Stromal cell of bone marrow (primary cell): ENCODE measurements around the gene MCC.

Experiments
- DNase-seq: peaks from one replicate; pipeline ENCODE4 v3.0.0-alpha.2; 2012; ENCODE audit warnings: low read depth

MCC gene

DNA sequence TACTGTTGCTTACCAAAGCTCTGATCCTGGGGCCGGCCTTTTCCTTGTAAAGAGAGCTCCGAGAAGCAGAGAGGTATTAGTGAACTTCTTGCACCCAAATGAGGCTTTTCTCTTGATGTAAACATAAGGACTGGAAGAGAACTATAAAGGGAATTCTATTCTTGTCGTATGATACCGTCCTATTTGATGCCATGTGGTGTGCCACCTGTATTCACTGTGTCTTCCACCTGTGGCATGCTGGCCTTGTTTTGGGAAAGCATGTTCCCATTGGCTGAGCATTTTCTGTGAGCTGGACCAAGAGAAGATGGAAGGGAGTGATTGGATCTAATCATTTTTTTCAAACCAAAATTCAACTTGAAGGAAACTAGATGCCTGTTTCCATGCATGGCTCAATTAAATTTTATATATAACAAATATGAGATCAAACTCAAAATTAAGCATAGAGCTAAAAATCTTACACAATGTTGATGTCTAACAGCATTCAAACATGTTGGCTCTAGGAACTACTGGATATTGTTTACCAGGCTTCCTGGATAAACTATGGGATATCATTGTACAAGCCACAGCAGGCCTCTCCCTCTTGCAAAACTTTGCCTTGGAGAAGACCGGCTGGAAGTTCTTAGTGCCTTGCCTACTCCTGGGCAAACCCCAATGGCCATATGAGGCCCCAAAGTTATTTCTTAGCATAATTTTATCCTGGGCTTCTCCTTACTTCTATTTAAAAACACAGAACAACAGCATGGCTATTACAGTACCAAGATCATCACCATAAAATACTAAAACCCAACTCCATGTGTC is 168.8 kb downstream of the MCC start:
- DNase-seq: no peak

DNA sequence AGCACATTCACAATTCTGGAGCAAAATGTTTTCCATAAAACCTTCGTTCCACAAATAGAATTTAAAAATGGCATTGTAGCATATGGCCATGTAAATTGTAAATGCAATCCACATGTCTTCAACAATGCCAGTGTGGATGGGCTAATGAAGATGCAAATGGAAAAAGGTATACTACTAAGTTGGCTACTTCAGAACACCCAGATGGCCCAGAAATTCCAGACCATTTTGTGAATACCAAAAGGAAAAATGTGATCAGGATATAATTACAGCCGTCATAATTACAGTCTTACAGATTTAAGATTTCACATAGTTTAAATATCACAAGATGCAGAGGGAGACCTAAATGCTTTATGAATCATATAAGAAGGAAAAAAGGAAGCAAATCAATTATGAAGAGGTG is 170.6 kb downstream of the MCC start:
- DNase-seq: no peak

DNA sequence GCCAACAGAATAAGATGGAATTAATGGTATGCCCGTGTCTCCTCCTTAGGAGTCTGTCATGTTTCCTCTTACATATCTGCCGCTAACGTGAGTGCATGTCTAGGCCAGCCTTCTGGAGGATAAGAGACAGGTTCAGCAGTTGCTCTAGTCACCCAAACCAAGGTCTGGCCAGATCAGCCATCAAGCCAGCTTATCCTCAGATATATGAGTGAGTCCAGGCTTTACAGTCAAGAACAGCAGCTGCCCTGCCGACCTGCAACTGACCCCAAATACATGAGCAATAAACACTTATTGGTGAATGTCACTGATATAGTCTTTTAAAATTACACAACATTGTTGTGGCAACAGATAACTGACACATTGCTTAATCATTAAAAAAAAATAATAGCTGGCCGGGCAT is 177.0 kb downstream of the MCC start:
- no peak for DNase-seq

DNA sequence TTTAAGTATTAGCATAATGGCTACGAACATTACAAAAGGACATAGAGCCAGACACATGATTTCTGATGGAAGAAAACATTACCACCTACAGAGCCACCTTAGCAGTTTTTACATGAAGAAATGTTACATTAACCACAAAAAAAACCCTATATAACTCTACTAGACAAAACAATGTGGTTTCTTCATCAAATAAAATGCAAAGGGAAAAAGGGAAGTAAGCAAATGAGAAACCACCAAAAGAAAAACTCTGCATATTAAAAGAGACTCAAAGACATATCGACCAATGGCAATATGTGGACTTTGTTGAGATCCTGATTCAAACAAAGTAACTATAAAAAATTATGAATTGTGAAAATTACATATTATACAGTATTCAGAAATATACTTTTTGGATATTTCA is 186.1 kb downstream of the MCC start:
- DNase-seq: no peak

DNA sequence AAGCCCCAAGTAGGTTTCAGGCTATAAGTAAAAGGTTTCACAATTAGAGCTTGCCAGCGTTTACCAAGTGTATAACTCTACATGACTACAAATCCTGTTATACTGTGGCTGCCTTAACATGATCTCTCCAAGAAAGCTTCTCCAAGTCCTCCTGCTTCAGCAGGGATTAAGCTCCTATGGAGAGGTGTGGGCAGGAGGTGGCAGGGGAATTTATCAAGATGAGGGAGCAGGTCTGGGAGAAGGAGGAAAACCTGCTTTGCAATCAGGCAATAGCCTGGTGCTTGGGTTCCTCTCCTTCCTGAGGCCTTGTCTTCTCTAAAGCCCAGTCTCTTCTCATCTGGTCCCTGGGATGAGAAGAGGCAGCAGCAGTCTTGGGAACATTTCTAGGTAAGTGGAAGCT is 188.7 kb downstream of the MCC start:
- DNase-seq: no peak

DNA sequence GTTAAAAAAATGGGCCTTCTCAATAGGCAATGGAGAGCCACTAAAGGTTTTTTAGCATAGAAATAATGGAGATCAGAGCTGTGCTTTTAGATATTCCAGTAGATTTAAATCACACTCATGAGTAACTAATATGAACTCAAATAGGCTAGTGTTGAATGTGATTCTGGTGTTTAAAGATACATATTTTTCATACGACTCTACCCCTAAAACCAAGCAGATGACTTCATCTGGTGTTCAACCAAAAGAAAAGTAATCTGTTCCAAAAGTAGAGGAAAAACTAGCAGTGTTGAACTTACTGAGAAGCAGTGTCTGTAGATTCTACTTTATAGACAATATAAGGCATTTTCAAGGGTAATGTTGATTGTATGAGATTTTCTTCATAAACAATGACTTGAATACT is 191.6 kb downstream of the MCC start:
- DNase-seq: peak; percentile 33

DNA sequence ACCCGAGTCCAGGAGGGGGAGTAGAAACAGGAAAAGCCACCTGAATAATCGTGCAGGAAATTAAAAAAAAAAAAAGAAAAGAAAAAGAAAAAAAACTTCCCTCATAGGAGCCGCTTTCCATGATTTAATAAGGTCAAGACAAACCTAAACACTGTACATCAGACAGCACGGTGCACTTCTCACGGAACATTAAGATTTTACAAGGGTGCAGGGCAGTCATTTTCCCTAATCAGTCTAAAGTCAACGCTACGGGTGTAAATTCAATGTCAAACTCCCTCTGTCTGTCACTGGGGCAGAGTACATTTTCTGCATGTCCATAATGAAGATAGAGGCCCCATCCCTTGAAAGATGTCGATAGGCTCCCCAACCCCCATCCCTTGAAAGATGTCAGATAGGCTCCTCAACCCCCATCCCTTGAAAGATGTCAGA is 193.1 kb downstream of the MCC start:
- no peak for DNase-seq

GRCh38 chr5:113294311-113295110 is 193.7 kb downstream of the MCC start:
- peak; percentile 84 for DNase-seq

DNA sequence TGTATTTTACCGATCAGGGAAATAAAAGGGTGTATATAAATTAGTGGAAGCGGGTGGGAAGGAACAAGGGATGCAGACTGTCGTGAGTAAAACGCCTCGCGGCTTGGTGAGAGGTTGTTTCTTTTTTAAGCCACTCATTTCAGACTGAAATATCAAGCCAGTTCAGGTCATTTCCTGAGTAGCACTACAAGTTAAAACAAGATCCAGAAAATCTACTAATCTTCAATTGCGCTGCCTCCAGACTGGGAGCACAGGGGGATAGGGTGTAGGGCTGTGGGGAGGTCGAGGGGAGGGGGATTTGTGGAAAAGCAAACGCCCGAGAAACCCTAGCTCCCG is 194.3 kb downstream of the MCC start:
- DNase-seq: no peak

- no peak for DNase-seq
Measured at GRCh38 chr5:113293068-113293974, 194.9 kb downstream of the MCC start.

DNA sequence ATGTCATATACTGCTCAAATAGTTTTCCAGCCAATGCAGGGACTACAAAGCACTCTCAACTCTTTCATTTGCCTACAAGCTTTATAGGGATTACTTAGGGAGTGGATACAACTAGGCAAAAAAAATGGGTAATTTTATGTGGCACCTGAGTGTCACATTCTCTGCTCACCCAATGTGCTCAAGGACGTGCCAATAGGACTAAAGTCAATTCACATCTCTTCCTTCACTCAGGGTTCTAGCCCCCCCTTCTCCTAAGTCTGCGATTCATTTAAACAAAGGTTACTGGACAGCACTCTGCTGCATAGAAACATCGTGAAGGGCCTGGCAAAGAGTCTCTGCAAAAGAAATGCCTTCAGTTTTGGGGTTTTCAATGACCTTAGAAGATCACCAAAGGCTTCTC is 195.8 kb downstream of the MCC start:
- DNase-seq: no peak

DNA sequence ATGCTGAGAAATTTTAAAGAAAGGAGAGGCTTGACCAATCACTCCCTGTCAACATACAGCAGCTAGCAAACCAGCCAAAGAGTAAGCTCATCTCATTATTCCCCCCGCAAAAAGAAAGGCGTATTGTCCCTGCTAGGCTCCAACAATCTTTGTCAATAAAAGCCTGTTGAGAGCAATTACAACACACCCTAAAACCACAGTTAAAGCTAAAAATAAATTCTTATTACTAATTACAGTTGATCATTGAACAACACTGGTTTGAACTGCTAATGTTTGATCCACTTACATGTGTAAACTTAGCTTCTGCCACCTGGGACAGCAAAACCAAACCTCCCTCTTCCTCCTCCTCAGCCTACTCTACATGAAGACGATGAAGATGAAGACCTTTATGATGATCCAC is 204.7 kb downstream of the MCC start:
- DNase-seq: no peak

- no peak for DNase-seq
Measured at GRCh38 chr5:113282472-113282871, 205.8 kb downstream of the MCC start.

DNA sequence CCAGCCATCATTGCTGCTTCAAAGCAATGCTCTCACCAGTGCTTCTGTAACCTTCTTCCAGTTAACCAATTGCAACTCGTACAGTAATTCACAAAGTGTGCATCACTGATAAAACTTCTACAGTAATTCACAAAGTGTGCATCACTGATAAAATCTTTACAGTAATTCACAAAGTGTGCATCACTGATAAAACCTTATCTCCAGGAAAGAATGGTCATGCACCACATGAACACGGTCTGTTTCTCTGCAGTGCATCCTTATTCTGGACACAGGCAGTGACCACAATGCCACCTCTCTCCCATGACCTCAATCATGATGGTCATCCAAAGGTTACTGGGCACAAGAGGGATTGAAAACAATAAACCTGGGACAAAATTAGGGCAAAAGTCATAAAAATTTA is 207.1 kb downstream of the MCC start:
- DNase-seq: no peak

DNA sequence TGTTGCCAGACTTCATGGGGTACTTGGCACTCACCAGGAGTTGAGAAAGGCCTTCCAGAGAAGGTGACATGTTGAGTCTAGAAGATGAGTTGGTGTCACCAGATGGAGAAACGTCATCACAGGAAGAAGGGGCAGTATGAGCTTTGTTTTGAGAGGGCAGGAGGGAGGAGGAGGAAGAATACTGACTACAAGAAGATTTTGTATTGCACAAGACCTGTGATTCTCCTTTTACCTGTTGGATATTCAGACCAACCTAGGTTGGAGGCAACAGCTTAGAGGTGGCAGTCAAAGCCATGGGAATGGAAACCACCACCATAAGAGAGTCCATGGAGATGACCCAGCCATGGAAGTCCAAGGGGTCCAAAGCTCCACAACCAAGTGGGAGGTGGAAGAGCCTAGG is 207.7 kb downstream of the MCC start:
- DNase-seq: no peak

DNA sequence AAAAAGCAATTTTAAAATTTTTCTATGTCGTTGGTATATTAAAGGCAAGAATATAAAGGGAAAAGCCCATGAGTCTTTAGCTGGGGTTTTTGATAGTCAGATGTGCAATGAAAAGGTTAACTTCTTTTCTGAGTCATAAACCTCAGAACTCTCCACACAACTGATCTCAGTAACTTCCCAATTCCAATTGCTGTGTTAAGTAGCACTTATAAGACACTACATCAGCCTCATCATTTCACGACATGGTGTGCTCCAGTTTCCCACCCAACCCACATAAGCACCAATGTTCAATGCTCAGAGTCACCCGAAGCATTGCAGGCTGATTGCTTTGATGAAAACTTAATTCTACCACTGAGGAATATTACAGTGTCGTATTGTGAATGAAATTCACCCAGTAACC is 209.3 kb downstream of the MCC start:
- no peak for DNase-seq

DNA sequence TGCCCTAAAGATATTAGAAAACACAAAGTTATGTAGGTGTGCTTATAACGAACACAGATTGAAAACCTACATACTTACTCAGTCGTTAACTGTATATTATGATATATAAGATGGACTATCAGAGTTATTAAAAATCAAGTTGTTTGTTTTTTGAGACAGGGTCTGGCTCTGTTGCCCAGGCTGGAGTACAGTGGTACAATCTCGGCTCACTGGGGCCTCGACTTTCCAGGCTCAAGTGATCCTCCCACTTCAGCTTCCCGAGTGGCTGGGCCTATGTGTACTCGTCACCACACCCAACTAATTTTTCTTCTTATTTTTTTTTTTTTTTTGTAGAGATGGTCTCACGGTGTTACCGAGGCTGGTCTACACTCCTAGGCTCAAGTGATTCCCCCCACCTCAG is 211.8 kb downstream of the MCC start:
- no peak for DNase-seq

GRCh38 chr5:113276001-113276400 is 212.3 kb downstream of the MCC start:
- no peak for DNase-seq

DNA sequence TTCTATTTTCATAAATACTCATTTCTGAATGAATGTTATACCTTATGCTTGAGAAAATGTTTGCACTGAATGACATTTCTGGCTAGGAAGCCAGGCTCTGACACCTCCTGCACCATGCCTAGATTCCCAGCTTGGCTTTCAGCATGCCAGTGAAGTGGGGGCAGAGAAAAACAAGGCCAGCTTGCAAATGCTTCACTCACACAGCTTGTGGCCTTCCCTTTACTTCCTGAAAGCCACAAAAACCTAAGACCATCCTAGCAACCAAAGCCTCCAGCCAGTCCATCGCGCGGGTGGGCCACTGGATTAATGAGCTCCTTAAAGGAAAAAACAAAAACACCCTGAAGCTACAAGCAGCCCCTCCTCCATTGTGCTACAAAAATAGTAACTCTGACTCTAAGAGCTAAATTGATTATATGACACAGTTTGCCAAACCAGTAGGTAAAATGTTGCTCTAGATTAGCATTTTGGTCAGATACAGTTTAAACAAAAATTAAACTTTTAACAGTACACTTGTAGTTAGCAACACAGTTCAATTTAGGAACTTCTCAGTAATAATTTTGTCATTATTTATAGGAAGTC is 213.3 kb downstream of the MCC start:
- DNase-seq: no peak

DNA sequence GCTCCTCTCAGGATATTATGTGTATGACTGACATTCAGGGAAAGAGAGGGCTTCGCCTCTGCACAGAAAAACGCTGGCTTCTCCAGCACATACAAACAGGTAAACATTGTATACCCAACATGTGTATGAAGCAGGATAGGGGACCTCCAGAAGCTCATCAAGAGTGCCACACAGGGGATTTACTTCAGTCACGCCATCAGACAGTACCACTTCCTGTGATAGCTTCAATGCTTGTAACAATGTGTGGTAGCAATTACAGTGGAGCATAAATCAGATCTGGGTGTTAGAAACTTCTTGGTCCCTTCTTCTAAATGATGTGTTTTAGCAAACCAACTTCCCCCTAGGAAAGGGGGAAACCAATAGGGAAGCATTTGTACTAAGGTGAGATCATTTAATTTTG is 214.3 kb downstream of the MCC start:
- no peak for DNase-seq

GRCh38 chr5:113271745-113272454 is 216.4 kb downstream of the MCC start:
- DNase-seq: no peak

- DNase-seq: no peak
Measured at GRCh38 chr5:113271015-113271414, 217.2 kb downstream of the MCC start.
